Lung (tissue), 12 donors: ENCODE data around the gene HAP1. TPM values are rescaled to one million over a fixed set of nuclear protein-coding genes. Genes with fewer than 3 reads are reported as not detected.

Experiments
- ATAC-seq: fragments of 200-7000 bp; cut with Tn5 transposase; one replicate; pipeline ENCODE4 v1.9.1; 2020; ENCODE audit warnings: moderate number of reproducible peaks; ENCODE audit not compliant: insufficient read depth, low FRiP score
- DNase-seq, 3 donors: peaks; one replicate each; pipeline ENCODE4 v3.0.0-alpha.2; 2013 to 2017
- H3K27ac ChIP-seq, 2 donors: one replicate each; pipeline ENCODE4 v1.5.1; 2013; ENCODE audit warnings: mild to moderate bottlenecking in 2 of 2, moderate library complexity in 2 of 2, control low read depth in 1 of 2, inconsistent platforms in 1 of 2, low read depth in 1 of 2, low read length in 1 of 2
- H3K27me3 ChIP-seq, 3 donors: one replicate each; pipeline ENCODE4 v1.5.1; 2013; ENCODE audit warnings: low read length in 2 of 3; ENCODE audit not compliant: control insufficient read depth in 3 of 3, insufficient read depth in 3 of 3
- H3K36me3 ChIP-seq, 4 donors: one replicate each; pipeline ENCODE4 v1.5.1; 2013; ENCODE audit warnings: low read length in 4 of 4, mild to moderate bottlenecking in 1 of 4, moderate library complexity in 1 of 4; ENCODE audit not compliant: control insufficient read depth in 4 of 4, insufficient read depth in 4 of 4
- H3K4me1 ChIP-seq, 5 donors: one replicate each; pipeline ENCODE4 v1.5.1; 2013; ENCODE audit warnings: low read length in 5 of 5, mild to moderate bottlenecking in 2 of 5, moderate library complexity in 1 of 5; ENCODE audit not compliant: control insufficient read depth in 5 of 5, insufficient read depth in 5 of 5
- H3K4me3 ChIP-seq: one replicate; pipeline ENCODE4 v1.5.1; 2013; ENCODE audit warnings: mild to moderate bottlenecking, control low read depth, moderate library complexity
- H3K9ac ChIP-seq, 2 donors: one replicate each; pipeline ENCODE4 v1.5.1; 2013; ENCODE audit warnings: low read length in 2 of 2, control low read depth in 1 of 2; ENCODE audit not compliant: insufficient read depth in 1 of 2
- H3K9me3 ChIP-seq, 4 donors: one replicate each; pipeline ENCODE4 v1.5.1; 2013; ENCODE audit warnings: low read length in 3 of 4, mild to moderate bottlenecking in 1 of 4, moderate library complexity in 1 of 4; ENCODE audit not compliant: control insufficient read depth in 4 of 4, insufficient read depth in 3 of 4
- CTCF ChIP-seq: IDR thresholded peaks from 2 replicates; pipeline ENCODE4 v1.5.1; 2012; ENCODE audit warnings: mild to moderate bottlenecking; ENCODE audit errors: control extremely low read depth, extremely low read depth
- WGBS, 2 donors: extraction: QIAGEN DNeasy Blood & Tissue Kit; methylation state at CpG; one replicate each; pipeline ENCODE4 v1.1.7; 2013; 5-methylcytosine and 5-hydroxymethylcytosine counted together
- polyA plus RNA-seq, 2 donors: library from polyadenylated mRNA; stranded (reverse); fragments of 200-250 nt; gene quantifications; one replicate each; pipeline ENCODE4 v1.2.1, GENCODE V29; 2013
- total RNA-seq, 2 donors: library from RNA; depleted of rRNA in 1 of 2; stranded (reverse); fragments of >200 nt in 1 of 2; gene quantifications; one replicate each; pipeline ENCODE4 v1.2.1, GENCODE V29; 2014 to 2021
- donor health status: control.
- donor health status: control.
- donor health status: Bipolar disorder and iron deficiency.
- donor health status: healthy.
- donor health status: DM: yes; HTN: yes; CAD: no.

HAP1 gene
- total and polyA plus RNA-seq, 4 donors: 0.07 to 0.57 (median 0.24) TPM

GRCh38 chr17:41723801-41724475 is 10.5 kb downstream of the HAP1 start:
- H3K36me3 ChIP-seq: no peaks in the 10 kb centered on the region
- no peak for ATAC-seq
- no peak overlapping the region for H3K27ac ChIP-seq
- H3K4me1 ChIP-seq: no peaks in the 10 kb centered on the region
- no peak overlapping the region for H3K9ac ChIP-seq
- DNase-seq: no peak
- whole genome bisulfite sequencing, 2 donors: 76 to 81% methylated on average over 12 of the region's 12 CpGs
- H3K4me3 ChIP-seq: no peak overlapping the region
- no peak for TF ChIP-seq CTCF
- no peaks in the 10 kb centered on the region for H3K9me3 ChIP-seq
- H3K27me3 ChIP-seq: no peaks in the 10 kb centered on the region

- H3K4me3 ChIP-seq: no peak overlapping the region
- H3K4me1 ChIP-seq: no peaks in the 10 kb centered on the region
- DNase-seq (no peak), ATAC-seq (no peak)
- 90% methylated on average over 7 of the region's 7 CpGs for WGBS, 2 donors
- no peak for TF ChIP-seq CTCF
- H3K36me3 ChIP-seq: no peaks in the 10 kb centered on the region
- no peak overlapping the region for H3K27ac ChIP-seq
- H3K27me3 ChIP-seq: no peaks in the 10 kb centered on the region
- H3K9me3 ChIP-seq: no peaks in the 10 kb centered on the region
- no peak overlapping the region for H3K9ac ChIP-seq
These were observed 12.2 kb downstream of the HAP1 start for GRCh38 chr17:41722231-41722630.

GRCh38 chr17:41718287-41718645 is 16.2 kb downstream of the HAP1 start:
- H3K4me1 ChIP-seq: no peaks in the 10 kb centered on the region
- H3K27me3 ChIP-seq: peaks cover 0 to 2% (median 0%) of the 10 kb centered on the region in 3 donors
- 62 to 78% methylated on average over 5 of the region's 5 CpGs for whole genome bisulfite sequencing, 2 donors
- no peak overlapping the region for H3K9ac ChIP-seq
- ATAC-seq (no peak), DNase-seq (no peak)
- no peaks in the 10 kb centered on the region for H3K36me3 ChIP-seq
- no peak overlapping the region for H3K4me3 ChIP-seq
- H3K9me3 ChIP-seq: no peaks in the 10 kb centered on the region
- H3K27ac ChIP-seq: no peak overlapping the region
- TF ChIP-seq CTCF: no peak
